GM23338 (cell line): ENCODE results near the gene AP2A2. TPM values are rescaled to one million over a fixed set of nuclear protein-coding genes. Genes with fewer than 3 reads are reported as not detected.

Experiments
- ATAC-seq: fragments of 200-7000 bp; cut with Tn5 transposase; 3 replicates; pipeline ENCODE4 v1.9.1; 2020
- DNase-seq: peaks from one replicate; pipeline ENCODE4 v3.0.0-alpha.2; 2015; ENCODE audit warnings: low spot score
- H2AFZ ChIP-seq: fragments of 200-600 bp; sonication (generic); 2 replicates; pipeline ENCODE4 v1.8.0; 2016; ENCODE audit warnings: antibody characterized with exemption, mild to moderate bottlenecking, moderate library complexity
- H3F3A ChIP-seq: fragments of 200-600 bp; sonication (generic); replicated peaks from 2 replicates; pipeline ENCODE4 v1.8.0; 2017; ENCODE audit warnings: antibody characterized with exemption, mixed run types, low read depth
- H3K27ac ChIP-seq: fragments of 200-600 bp; sonication (generic); 2 replicates; pipeline ENCODE4 v1.6.1; 2016; ENCODE audit warnings: low read depth
- H3K27me3 ChIP-seq: fragments of 200-600 bp; sonication (generic); 2 replicates; pipeline ENCODE4 v1.8.0; 2016; ENCODE audit warnings: mild to moderate bottlenecking, mixed run types, moderate library complexity; ENCODE audit not compliant: insufficient read depth
- H3K36me3 ChIP-seq: fragments of 200-600 bp; sonication (generic); 2 replicates; pipeline ENCODE4 v1.8.0; 2016; ENCODE audit warnings: mild to moderate bottlenecking; ENCODE audit not compliant: insufficient read depth
- H3K4me1 ChIP-seq: fragments of 200-600 bp; sonication (generic); 2 replicates; pipeline ENCODE4 v1.8.0; 2016; ENCODE audit warnings: mild to moderate bottlenecking, moderate library complexity; ENCODE audit not compliant: insufficient read depth
- H3K4me2 ChIP-seq: fragments of 200-600 bp; sonication (generic); 2 replicates; pipeline ENCODE4 v1.7.1; 2017; ENCODE audit warnings: mixed run types
- H3K4me3 ChIP-seq: fragments of 200-600 bp; sonication (generic); 2 replicates; pipeline ENCODE4 v1.6.1; 2016; ENCODE audit warnings: mixed run types
- H3K79me2 ChIP-seq: fragments of 200-600 bp; sonication (generic); replicated peaks from 2 replicates; pipeline ENCODE4 v1.8.0; 2017; ENCODE audit warnings: mild to moderate bottlenecking; ENCODE audit not compliant: insufficient read depth
- H3K9me2 ChIP-seq: fragments of 200-600 bp; sonication (generic); 2 replicates; pipeline ENCODE4 v1.8.0; 2017; ENCODE audit not compliant: insufficient read depth
- H4K20me1 ChIP-seq: fragments of 200-600 bp; sonication (generic); replicated peaks from 2 replicates; pipeline ENCODE4 v1.8.0; 2017; ENCODE audit warnings: mild to moderate bottlenecking; ENCODE audit not compliant: insufficient read depth
- H3K27ac Mint-ChIP-seq: 2 replicates; pipeline ENCODE4 v1.8.0; 2020; ENCODE audit warnings: inconsistent platforms, mild to moderate bottlenecking, moderate library complexity, mixed read lengths
- H3K27me3 Mint-ChIP-seq: 3 replicates; pipeline ENCODE4 v1.8.0; 2022; ENCODE audit warnings: low read depth, mild to moderate bottlenecking, moderate library complexity, mixed read lengths, inconsistent platforms; ENCODE audit not compliant: insufficient read depth, poor library complexity
- H3K36me3 Mint-ChIP-seq: 3 replicates; pipeline ENCODE4 v1.8.0; 2021; ENCODE audit warnings: low read depth, mild to moderate bottlenecking, inconsistent platforms, moderate library complexity, mixed read lengths
- H3K4me1 Mint-ChIP-seq: 3 replicates; pipeline ENCODE4 v1.8.0; 2020; ENCODE audit warnings: mild to moderate bottlenecking, inconsistent platforms, mixed read lengths
- H3K4me3 Mint-ChIP-seq: 3 replicates; pipeline ENCODE4 v1.8.0; 2021; ENCODE audit warnings: moderate library complexity, mild to moderate bottlenecking, inconsistent platforms, mixed read lengths
- H3K9me3 Mint-ChIP-seq: 3 replicates; pipeline ENCODE4 v1.8.0; 2020; ENCODE audit warnings: moderate library complexity, mild to moderate bottlenecking, inconsistent platforms, mixed read lengths
- CREB1 ChIP-seq: fragments of 250-450 bp; sonication (Bioruptor Pico); IDR thresholded peaks from 2 replicates; pipeline ENCODE4 v1.5.0; 2020; ENCODE audit warnings: low read depth, mild to moderate bottlenecking, moderate library complexity
- CTCF ChIP-seq, 2 experiments: fragments of 200-600 bp in 1 of 2; sonication (generic) in 1 of 2; conservative IDR thresholded peaks; 2 replicates each; pipeline versions ENCODE4 v1.5.1 to v1.6.1; 2016 to 2017; ENCODE audit warnings: antibody characterized with exemption in 2 of 2, low read depth in 2 of 2, mild to moderate bottlenecking in 2 of 2, moderate library complexity in 1 of 2
- ETS1 ChIP-seq: IDR thresholded peaks from 2 replicates; pipeline ENCODE4 v1.6.1; 2016; ENCODE audit warnings: antibody characterized with exemption
- EZH2 ChIP-seq: fragments of 200-600 bp; sonication (generic); IDR thresholded peaks from one replicate; pipeline ENCODE4 v1.8.0; 2017; ENCODE audit warnings: antibody characterized with exemption, mild to moderate bottlenecking, low read depth; ENCODE audit not compliant: unreplicated experiment
- EZH2phosphoT487 ChIP-seq: fragments of 200-600 bp; sonication (generic); IDR thresholded peaks from one replicate; pipeline ENCODE4 v1.8.1; 2018; ENCODE audit warnings: antibody characterized with exemption; ENCODE audit not compliant: unreplicated experiment
- JUNB ChIP-seq: IDR thresholded peaks from one replicate; pipeline ENCODE4 v1.6.1; 2016; ENCODE audit warnings: antibody characterized with exemption; ENCODE audit not compliant: unreplicated experiment
- NANOG ChIP-seq: IDR thresholded peaks from 2 replicates; pipeline ENCODE4 v1.6.1; 2016; ENCODE audit warnings: antibody characterized with exemption, borderline replicate concordance
- POLR2AphosphoS5 ChIP-seq: IDR thresholded peaks from 2 replicates; pipeline ENCODE4 v1.6.1; 2016; ENCODE audit warnings: antibody characterized with exemption, low read depth
- REST ChIP-seq: IDR thresholded peaks from one replicate; pipeline ENCODE4 v1.6.1; 2018; ENCODE audit warnings: antibody characterized with exemption; ENCODE audit not compliant: unreplicated experiment
- STAT1 ChIP-seq: IDR thresholded peaks from one replicate; pipeline ENCODE4 v1.6.1; 2016; ENCODE audit warnings: antibody characterized with exemption; ENCODE audit not compliant: unreplicated experiment
- ZNF114 ChIP-seq: fragments of 250-450 bp; sonication (Bioruptor Pico); IDR thresholded peaks from 2 replicates; pipeline ENCODE4 v1.5.0; 2020; ENCODE audit warnings: mild to moderate bottlenecking, moderate library complexity
- ZNF331 ChIP-seq: fragments of 250-450 bp; sonication (Bioruptor Pico); IDR thresholded peaks from 2 replicates; pipeline ENCODE4 v1.5.0; 2020; ENCODE audit warnings: low read depth, mild to moderate bottlenecking, moderate library complexity
- ZNF462 ChIP-seq: fragments of 250-450 bp; sonication (Bioruptor Pico); IDR thresholded peaks from 2 replicates; pipeline ENCODE4 v1.5.0; 2020; ENCODE audit warnings: mild to moderate bottlenecking, moderate library complexity
- polyA plus RNA-seq: library from polyadenylated mRNA; unstranded; fragments of >200 nt; fragmentation: Nextera tagmentation; extraction: Ambion mirVana; gene quantifications from 2 replicates; pipeline ENCODE4 v1.2.1, GENCODE V29; 2016
- total RNA-seq: library from RNA; depleted of rRNA; stranded (reverse); fragments of >200 nt; shearing (Covaris generic); gene quantifications from 2 replicates; pipeline ENCODE4 v1.2.3, GENCODE V29; 2014

AP2A2 gene
- total and polyA plus RNA-seq, 2 experiments from 2014 or later = 23.7 to 47.5 TPM

GRCh38 chr11:968822-969221, 43.2 kb downstream of the AP2A2 start:
- Histone ChIP-seq H2AFZ (no peak overlapping the region), H3K27ac (peak overlapping the region; percentile 50; the same call in 1 of the 2 replicates), H3K36me3 (peaks cover 3% of the 10 kb centered on the region; the same call in 1 of the 2 replicates), H3K4me2 (no peak overlapping the region), H3K79me2 (peaks cover 20% of the 10 kb centered on the region; the same call in 1 of the 2 replicates), H3K9me2 (no peaks in the 10 kb centered on the region), H3F3A (peaks cover 4% of the 10 kb centered on the region; the same call in 1 of the 2 replicates), H3K4me1 (no peaks in the 10 kb centered on the region), H4K20me1 (no peaks in the 10 kb centered on the region; the same call in 1 of the 2 replicates), H3K27me3 (no peaks in the 10 kb centered on the region), H3K4me3 (no peak overlapping the region)
- Mint-ChIP-seq H3K4me1 (peaks cover 4% of the 10 kb centered on the region; the same call in 1 of the 3 replicates), H3K27ac (peak overlapping the region; percentile 59), H3K27me3 (peaks cover 17% of the 10 kb centered on the region), H3K9me3 (peaks cover 15% of the 10 kb centered on the region), H3K4me3 (no peak overlapping the region), H3K36me3 (peaks cover 51% of the 10 kb centered on the region)
- ATAC-seq (no peak; the same call in 2 of the 3 replicates), DNase-seq (no peak)
- TF ChIP-seq CTCF (conservative IDR thresholded peaks at IDR 0.05; ENCODE audit: low read depth in 2 of 2) = no peak
- no peak for TF ChIP-seq EZH2phosphoT487
- TF ChIP-seq REST = no peak
- TF ChIP-seq NANOG = no peak
- no peak for TF ChIP-seq CREB1
- TF ChIP-seq JUNB = no peak
- TF ChIP-seq ZNF114 (CRISPR knock-in tag) = no peak
- TF ChIP-seq EZH2 = no peak
- TF ChIP-seq STAT1 = no peak
- TF ChIP-seq POLR2AphosphoS5 = no peak
- no peak for TF ChIP-seq ZNF331 (CRISPR knock-in tag)
- TF ChIP-seq ZNF462 (CRISPR knock-in tag) = no peak
- no peak for TF ChIP-seq ETS1
